WTC11 (cell line): ENCODE measurements around the gene FGF13. TPM values are rescaled to one million over a fixed set of nuclear protein-coding genes. Genes with fewer than 3 reads are reported as not detected.

Experiments
- ATAC-seq: fragments of 200-7000 bp; cut with Tn5 transposase; 2 replicates; pipeline ENCODE4 v1.10.0; 2021; ENCODE audit warnings: mild to moderate bottlenecking, moderate library complexity
- CTCF ChIA-PET: fragments of 300-600 bp; sonication (Branson Sonifier 250); formaldehyde crosslinking; loops from one replicate; lab custom pipeline; 2021; ENCODE audit warnings: antibody characterized with exemption; lab: Charles Lee
- POLR2A ChIA-PET: fragments of 350-600 bp; sonication (Branson Sonifier 250); formaldehyde crosslinking; loops from one replicate; lab custom pipeline; 2021; ENCODE audit warnings: antibody characterized with exemption; lab: Charles Lee
- DNase-seq: peaks from one replicate; pipeline ENCODE4 v3.0.0; 2021; ENCODE audit warnings: low spot score
- H3K27ac Mint-ChIP-seq: 2 replicates; pipeline ENCODE4 v1.8.0; 2021; ENCODE audit warnings: mixed read lengths
- H3K27me3 Mint-ChIP-seq: 2 replicates; pipeline ENCODE4 v1.8.0; 2021; ENCODE audit warnings: low read depth, mild to moderate bottlenecking, moderate library complexity, mixed read lengths
- H3K36me3 Mint-ChIP-seq: 2 replicates; pipeline ENCODE4 v1.8.0; 2021; ENCODE audit warnings: mixed read lengths
- H3K4me1 Mint-ChIP-seq: 2 replicates; pipeline ENCODE4 v1.8.0; 2022; ENCODE audit warnings: mixed read lengths
- H3K4me3 Mint-ChIP-seq: 2 replicates; pipeline ENCODE4 v1.8.0; 2021; ENCODE audit warnings: mild to moderate bottlenecking, moderate library complexity, mixed read lengths
- H3K9me3 Mint-ChIP-seq: 2 replicates; pipeline ENCODE4 v1.8.0; 2021; ENCODE audit warnings: mixed read lengths
- CREB1 ChIP-seq: sonication (generic); formaldehyde crosslinking; IDR thresholded peaks from 2 replicates; pipeline ENCODE4 v1.8.0; 2023; ENCODE audit warnings: mild to moderate bottlenecking, missing genetic modification reagents
- ETV6 ChIP-seq: sonication (generic); formaldehyde crosslinking; IDR thresholded peaks from 2 replicates; pipeline ENCODE4 v1.8.1; 2022; ENCODE audit warnings: mild to moderate bottlenecking, missing genetic modification reagents
- IRF2 ChIP-seq: sonication (generic); formaldehyde crosslinking; IDR thresholded peaks from 2 replicates; pipeline ENCODE4 v1.8.0; 2022; ENCODE audit warnings: low read depth, missing genetic modification reagents, borderline replicate concordance
- NFATC4 ChIP-seq: fragments of 250-450 bp; sonication (Bioruptor Pico); IDR thresholded peaks from 2 replicates; pipeline ENCODE4 v1.9.0; 2021; ENCODE audit warnings: mild to moderate bottlenecking
- NR1H2 ChIP-seq: sonication (generic); formaldehyde crosslinking; IDR thresholded peaks from 2 replicates; pipeline ENCODE4 v1.9.0; 2021; ENCODE audit warnings: mild to moderate bottlenecking, moderate library complexity, missing genetic modification reagents
- PRRX2 ChIP-seq: fragments of 250-450 bp; sonication (Bioruptor Pico); IDR thresholded peaks from 2 replicates; pipeline ENCODE4 v1.8.0; 2021; ENCODE audit warnings: mild to moderate bottlenecking
- RELA ChIP-seq: sonication (generic); formaldehyde crosslinking; IDR thresholded peaks from 2 replicates; pipeline ENCODE4 v1.8.1; 2022; ENCODE audit warnings: missing genetic modification reagents, mild to moderate bottlenecking, borderline replicate concordance
- SP1 ChIP-seq: sonication (generic); formaldehyde crosslinking; conservative IDR thresholded peaks from 2 replicates; pipeline ENCODE4 v1.8.1; 2022; ENCODE audit warnings: missing genetic modification reagents
- ZNF232 ChIP-seq: sonication (generic); formaldehyde crosslinking; IDR thresholded peaks from 2 replicates; pipeline ENCODE4 v1.8.0; 2022; ENCODE audit warnings: mild to moderate bottlenecking, missing genetic modification reagents
- ZNF396 ChIP-seq: fragments of 250-450 bp; sonication (Bioruptor Pico); IDR thresholded peaks from 2 replicates; pipeline ENCODE4 v1.8.0; 2021; ENCODE audit warnings: mild to moderate bottlenecking, moderate library complexity, borderline replicate concordance
- total RNA-seq: library from RNA; stranded (reverse); gene quantifications from 3 replicates; pipeline ENCODE4 v1.2.3, GENCODE V29; 2021
- TF ChIP-seq, protein P1 (sequence below): sonication (generic); formaldehyde crosslinking; IDR thresholded peaks from 2 replicates; pipeline ENCODE4 v1.8.1; 2023; ENCODE audit warnings: mild to moderate bottlenecking, missing genetic modification reagents
- TF ChIP-seq, protein P2 (sequence below): sonication (generic); formaldehyde crosslinking; IDR thresholded peaks from 2 replicates; pipeline ENCODE4 v1.8.0; 2023; ENCODE audit warnings: missing genetic modification reagents, mild to moderate bottlenecking, borderline replicate concordance
- TF ChIP-seq, protein P3 (sequence below): sonication (generic); formaldehyde crosslinking; IDR thresholded peaks from 2 replicates; pipeline ENCODE4 v1.8.0; 2022; ENCODE audit warnings: mild to moderate bottlenecking, missing genetic modification reagents
- TF ChIP-seq, protein P4 (sequence below): sonication (generic); formaldehyde crosslinking; IDR thresholded peaks from 2 replicates; pipeline ENCODE4 v1.8.1; 2023; ENCODE audit warnings: mild to moderate bottlenecking, moderate library complexity, missing genetic modification reagents
- TF ChIP-seq, protein P5 (sequence below): sonication (generic); formaldehyde crosslinking; IDR thresholded peaks from 2 replicates; pipeline ENCODE4 v1.8.0; 2023; ENCODE audit warnings: mild to moderate bottlenecking, missing genetic modification reagents
- TF ChIP-seq, protein P6 (sequence below): sonication (generic); formaldehyde crosslinking; IDR thresholded peaks from 2 replicates; pipeline ENCODE4 v1.8.1; 2022; ENCODE audit warnings: mild to moderate bottlenecking, moderate library complexity, missing genetic modification reagents
- TF ChIP-seq, protein P7 (sequence below): sonication (generic); formaldehyde crosslinking; conservative IDR thresholded peaks from 2 replicates; pipeline ENCODE4 v1.8.1; 2022; ENCODE audit warnings: mild to moderate bottlenecking, missing genetic modification reagents
- TF ChIP-seq, protein P8 (sequence below): sonication (generic); formaldehyde crosslinking; IDR thresholded peaks from 2 replicates; pipeline ENCODE4 v1.8.1; 2022; ENCODE audit warnings: low read depth, mild to moderate bottlenecking, moderate library complexity, missing genetic modification reagents, borderline replicate concordance

The FGF13 gene
- total RNA-seq, 1 experiment from 2014 or later: 32.1 TPM

DNA sequence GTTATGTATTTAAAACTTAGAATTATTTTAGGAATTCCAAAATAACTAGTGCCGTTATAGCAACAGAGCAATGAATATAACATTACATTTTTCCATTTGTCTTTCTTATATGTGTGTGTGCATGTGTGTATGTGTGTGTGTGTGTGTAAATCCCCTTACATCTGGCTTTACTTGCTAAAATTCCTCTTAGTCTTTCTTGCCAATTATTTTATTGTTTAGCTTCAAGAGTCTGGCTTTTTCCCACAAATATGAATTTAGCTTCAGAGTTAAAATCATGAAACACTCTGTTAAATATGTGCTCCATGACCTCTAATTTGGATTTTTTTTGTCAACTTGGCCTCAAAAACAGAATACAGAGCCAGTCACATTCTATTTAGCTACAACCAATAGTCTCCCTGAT lies 18.9 kb downstream of the FGF13 start:
- ChIA-PET POLR2A (interaction anchor here (0.8 kb wide), 1 partner anchor 1372 kb away, joined by 3 read pairs; no protein-coding TSS in a partner anchor), CTCF (no interaction called here)
- TF ChIP-seq ZNF396 (CRISPR knock-in tag) (no peak), NFATC4 (no peak), ETV6 (CRISPR knock-in tag) (no peak), NR1H2 (CRISPR knock-in tag) (no peak), PRRX2 (CRISPR knock-in tag) (no peak), ZNF232 (CRISPR knock-in tag) (no peak), RELA (CRISPR knock-in tag) (no peak), IRF2 (no peak), SP1 (CRISPR knock-in tag) (no peak)
- TF ChIP-seq, protein P1, sequence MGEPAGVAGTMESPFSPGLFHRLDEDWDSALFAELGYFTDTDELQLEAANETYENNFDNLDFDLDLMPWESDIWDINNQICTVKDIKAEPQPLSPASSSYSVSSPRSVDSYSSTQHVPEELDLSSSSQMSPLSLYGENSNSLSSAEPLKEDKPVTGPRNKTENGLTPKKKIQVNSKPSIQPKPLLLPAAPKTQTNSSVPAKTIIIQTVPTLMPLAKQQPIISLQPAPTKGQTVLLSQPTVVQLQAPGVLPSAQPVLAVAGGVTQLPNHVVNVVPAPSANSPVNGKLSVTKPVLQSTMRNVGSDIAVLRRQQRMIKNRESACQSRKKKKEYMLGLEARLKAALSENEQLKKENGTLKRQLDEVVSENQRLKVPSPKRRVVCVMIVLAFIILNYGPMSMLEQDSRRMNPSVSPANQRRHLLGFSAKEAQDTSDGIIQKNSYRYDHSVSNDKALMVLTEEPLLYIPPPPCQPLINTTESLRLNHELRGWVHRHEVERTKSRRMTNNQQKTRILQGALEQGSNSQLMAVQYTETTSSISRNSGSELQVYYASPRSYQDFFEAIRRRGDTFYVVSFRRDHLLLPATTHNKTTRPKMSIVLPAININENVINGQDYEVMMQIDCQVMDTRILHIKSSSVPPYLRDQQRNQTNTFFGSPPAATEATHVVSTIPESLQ (CRISPR knock-in tag): no peak
- TF ChIP-seq, protein P2, sequence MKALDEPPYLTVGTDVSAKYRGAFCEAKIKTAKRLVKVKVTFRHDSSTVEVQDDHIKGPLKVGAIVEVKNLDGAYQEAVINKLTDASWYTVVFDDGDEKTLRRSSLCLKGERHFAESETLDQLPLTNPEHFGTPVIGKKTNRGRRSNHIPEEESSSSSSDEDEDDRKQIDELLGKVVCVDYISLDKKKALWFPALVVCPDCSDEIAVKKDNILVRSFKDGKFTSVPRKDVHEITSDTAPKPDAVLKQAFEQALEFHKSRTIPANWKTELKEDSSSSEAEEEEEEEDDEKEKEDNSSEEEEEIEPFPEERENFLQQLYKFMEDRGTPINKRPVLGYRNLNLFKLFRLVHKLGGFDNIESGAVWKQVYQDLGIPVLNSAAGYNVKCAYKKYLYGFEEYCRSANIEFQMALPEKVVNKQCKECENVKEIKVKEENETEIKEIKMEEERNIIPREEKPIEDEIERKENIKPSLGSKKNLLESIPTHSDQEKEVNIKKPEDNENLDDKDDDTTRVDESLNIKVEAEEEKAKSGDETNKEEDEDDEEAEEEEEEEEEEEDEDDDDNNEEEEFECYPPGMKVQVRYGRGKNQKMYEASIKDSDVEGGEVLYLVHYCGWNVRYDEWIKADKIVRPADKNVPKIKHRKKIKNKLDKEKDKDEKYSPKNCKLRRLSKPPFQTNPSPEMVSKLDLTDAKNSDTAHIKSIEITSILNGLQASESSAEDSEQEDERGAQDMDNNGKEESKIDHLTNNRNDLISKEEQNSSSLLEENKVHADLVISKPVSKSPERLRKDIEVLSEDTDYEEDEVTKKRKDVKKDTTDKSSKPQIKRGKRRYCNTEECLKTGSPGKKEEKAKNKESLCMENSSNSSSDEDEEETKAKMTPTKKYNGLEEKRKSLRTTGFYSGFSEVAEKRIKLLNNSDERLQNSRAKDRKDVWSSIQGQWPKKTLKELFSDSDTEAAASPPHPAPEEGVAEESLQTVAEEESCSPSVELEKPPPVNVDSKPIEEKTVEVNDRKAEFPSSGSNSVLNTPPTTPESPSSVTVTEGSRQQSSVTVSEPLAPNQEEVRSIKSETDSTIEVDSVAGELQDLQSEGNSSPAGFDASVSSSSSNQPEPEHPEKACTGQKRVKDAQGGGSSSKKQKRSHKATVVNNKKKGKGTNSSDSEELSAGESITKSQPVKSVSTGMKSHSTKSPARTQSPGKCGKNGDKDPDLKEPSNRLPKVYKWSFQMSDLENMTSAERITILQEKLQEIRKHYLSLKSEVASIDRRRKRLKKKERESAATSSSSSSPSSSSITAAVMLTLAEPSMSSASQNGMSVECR: no peak
- TF ChIP-seq, protein P3, sequence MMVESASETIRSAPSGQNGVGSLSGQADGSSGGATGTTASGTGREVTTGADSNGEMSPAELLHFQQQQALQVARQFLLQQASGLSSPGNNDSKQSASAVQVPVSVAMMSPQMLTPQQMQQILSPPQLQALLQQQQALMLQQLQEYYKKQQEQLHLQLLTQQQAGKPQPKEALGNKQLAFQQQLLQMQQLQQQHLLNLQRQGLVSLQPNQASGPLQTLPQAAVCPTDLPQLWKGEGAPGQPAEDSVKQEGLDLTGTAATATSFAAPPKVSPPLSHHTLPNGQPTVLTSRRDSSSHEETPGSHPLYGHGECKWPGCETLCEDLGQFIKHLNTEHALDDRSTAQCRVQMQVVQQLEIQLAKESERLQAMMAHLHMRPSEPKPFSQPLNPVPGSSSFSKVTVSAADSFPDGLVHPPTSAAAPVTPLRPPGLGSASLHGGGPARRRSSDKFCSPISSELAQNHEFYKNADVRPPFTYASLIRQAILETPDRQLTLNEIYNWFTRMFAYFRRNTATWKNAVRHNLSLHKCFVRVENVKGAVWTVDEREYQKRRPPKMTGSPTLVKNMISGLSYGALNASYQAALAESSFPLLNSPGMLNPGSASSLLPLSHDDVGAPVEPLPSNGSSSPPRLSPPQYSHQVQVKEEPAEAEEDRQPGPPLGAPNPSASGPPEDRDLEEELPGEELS: no peak
- TF ChIP-seq, protein P4, sequence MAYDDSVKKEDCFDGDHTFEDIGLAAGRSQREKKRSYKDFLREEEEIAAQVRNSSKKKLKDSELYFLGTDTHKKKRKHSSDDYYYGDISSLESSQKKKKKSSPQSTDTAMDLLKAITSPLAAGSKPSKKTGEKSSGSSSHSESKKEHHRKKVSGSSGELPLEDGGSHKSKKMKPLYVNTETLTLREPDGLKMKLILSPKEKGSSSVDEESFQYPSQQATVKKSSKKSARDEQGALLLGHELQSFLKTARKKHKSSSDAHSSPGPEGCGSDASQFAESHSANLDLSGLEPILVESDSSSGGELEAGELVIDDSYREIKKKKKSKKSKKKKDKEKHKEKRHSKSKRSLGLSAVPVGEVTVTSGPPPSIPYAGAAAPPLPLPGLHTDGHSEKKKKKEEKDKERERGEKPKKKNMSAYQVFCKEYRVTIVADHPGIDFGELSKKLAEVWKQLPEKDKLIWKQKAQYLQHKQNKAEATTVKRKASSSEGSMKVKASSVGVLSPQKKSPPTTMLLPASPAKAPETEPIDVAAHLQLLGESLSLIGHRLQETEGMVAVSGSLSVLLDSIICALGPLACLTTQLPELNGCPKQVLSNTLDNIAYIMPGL: no peak
- no peak for ATAC-seq
- Mint-ChIP-seq H3K4me3 (no peak overlapping the region), H3K27me3 (no peaks in the 10 kb centered on the region), H3K36me3 (no peaks in the 10 kb centered on the region), H3K4me1 (peaks cover 23% of the 10 kb centered on the region), H3K9me3 (no peaks in the 10 kb centered on the region), H3K27ac (no peak overlapping the region)
- DNase-seq: no peak

DNA sequence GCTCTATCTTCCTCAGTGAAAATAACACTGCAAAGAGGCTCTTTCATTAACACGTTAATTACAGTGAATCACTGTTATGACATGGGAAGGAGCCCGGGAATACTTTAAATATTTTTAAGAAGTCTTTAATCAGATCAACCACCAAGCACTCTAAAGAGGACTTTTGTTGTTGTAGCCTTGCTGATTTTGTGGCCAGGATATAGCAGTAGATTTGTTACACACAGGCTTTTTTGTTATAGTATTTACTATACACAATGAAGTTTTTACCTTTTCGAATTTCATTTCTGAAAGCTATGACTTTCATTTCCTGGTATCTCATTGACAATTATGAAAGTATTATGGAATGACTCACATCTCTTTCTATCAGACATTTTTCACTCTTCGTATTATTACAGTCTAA lies 20.3 kb downstream of the FGF13 start:
- Mint-ChIP-seq H3K27ac (no peak overlapping the region), H3K4me3 (no peak overlapping the region), H3K27me3 (no peaks in the 10 kb centered on the region), H3K4me1 (peaks cover 23% of the 10 kb centered on the region), H3K36me3 (no peaks in the 10 kb centered on the region), H3K9me3 (no peaks in the 10 kb centered on the region)
- no peak for ATAC-seq
- ChIA-PET CTCF (no interaction called here), POLR2A (no interaction called here)
- DNase-seq: no peak
- no peak for TF ChIP-seq CREB1 (CRISPR knock-in tag)
- TF ChIP-seq, protein P5, sequence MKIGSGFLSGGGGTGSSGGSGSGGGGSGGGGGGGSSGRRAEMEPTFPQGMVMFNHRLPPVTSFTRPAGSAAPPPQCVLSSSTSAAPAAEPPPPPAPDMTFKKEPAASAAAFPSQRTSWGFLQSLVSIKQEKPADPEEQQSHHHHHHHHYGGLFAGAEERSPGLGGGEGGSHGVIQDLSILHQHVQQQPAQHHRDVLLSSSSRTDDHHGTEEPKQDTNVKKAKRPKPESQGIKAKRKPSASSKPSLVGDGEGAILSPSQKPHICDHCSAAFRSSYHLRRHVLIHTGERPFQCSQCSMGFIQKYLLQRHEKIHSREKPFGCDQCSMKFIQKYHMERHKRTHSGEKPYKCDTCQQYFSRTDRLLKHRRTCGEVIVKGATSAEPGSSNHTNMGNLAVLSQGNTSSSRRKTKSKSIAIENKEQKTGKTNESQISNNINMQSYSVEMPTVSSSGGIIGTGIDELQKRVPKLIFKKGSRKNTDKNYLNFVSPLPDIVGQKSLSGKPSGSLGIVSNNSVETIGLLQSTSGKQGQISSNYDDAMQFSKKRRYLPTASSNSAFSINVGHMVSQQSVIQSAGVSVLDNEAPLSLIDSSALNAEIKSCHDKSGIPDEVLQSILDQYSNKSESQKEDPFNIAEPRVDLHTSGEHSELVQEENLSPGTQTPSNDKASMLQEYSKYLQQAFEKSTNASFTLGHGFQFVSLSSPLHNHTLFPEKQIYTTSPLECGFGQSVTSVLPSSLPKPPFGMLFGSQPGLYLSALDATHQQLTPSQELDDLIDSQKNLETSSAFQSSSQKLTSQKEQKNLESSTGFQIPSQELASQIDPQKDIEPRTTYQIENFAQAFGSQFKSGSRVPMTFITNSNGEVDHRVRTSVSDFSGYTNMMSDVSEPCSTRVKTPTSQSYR (CRISPR knock-in tag): no peak
- TF ChIP-seq, protein P6, sequence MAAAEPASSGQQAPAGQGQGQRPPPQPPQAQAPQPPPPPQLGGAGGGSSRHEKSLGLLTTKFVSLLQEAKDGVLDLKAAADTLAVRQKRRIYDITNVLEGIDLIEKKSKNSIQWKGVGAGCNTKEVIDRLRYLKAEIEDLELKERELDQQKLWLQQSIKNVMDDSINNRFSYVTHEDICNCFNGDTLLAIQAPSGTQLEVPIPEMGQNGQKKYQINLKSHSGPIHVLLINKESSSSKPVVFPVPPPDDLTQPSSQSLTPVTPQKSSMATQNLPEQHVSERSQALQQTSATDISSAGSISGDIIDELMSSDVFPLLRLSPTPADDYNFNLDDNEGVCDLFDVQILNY (CRISPR knock-in tag): no peak
- TF ChIP-seq, protein P7, sequence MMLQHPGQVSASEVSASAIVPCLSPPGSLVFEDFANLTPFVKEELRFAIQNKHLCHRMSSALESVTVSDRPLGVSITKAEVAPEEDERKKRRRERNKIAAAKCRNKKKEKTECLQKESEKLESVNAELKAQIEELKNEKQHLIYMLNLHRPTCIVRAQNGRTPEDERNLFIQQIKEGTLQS (CRISPR knock-in tag): no peak
- TF ChIP-seq, protein P8, sequence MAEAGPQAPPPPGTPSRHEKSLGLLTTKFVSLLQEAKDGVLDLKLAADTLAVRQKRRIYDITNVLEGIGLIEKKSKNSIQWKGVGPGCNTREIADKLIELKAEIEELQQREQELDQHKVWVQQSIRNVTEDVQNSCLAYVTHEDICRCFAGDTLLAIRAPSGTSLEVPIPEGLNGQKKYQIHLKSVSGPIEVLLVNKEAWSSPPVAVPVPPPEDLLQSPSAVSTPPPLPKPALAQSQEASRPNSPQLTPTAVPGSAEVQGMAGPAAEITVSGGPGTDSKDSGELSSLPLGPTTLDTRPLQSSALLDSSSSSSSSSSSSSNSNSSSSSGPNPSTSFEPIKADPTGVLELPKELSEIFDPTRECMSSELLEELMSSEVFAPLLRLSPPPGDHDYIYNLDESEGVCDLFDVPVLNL (CRISPR knock-in tag): no peak
